GM19043 (cell line): ENCODE measurements around the gene ZNF892.
"Not testable (repeated sequence)": the region's sequence is repeated elsewhere in the genome, so short reads cannot be mapped to it uniquely, and the experiment has no call there.

Experiments used
- ATAC-seq: cut with Tn5 transposase; IDR thresholded peaks from one replicate; pipeline ENCODE4 v1.9.1; 2021; ENCODE audit warnings: low read depth; ENCODE audit not compliant: unreplicated experiment

The ZNF892 gene

DNA sequence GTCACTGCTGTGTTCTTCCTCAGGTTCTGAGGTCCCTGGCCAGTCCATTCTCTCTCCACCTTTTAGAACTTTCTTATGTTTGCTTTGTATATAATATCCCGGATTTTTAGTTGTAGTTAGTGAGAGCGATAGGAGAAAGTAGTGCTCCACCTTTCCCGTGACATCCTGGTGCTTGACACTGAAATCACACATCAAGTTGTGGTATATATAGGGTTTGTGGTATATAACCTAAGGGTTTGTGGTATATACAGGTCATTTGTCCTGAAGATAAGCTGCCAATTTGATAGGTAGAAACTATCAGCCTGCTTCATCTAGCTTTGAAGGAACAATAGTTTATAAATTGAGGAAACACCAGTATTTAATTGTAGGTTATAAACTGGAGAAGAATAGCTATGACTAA, 13.1 kb downstream of the ZNF892 start:
- no peak for ATAC-seq

DNA sequence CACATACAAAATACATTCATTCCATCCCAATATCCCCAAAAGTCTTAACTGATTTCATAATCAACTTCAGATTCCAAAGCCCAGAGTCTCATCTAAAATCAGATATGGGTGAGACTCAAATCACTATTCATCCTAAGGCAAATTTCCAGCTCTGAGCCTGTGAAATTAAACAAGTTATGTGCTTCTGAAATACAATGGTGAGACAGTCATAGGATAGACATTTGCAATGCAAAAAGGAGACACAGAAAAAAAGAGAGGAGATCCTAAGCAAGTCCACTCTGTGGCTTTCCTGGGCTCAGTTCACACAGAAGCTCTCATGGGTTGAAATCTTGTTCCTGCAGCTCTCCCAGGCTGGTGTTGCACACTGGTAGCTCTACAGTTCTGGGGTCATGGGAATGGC, 18.3 kb downstream of the ZNF892 start:
- ATAC-seq: no peak

DNA sequence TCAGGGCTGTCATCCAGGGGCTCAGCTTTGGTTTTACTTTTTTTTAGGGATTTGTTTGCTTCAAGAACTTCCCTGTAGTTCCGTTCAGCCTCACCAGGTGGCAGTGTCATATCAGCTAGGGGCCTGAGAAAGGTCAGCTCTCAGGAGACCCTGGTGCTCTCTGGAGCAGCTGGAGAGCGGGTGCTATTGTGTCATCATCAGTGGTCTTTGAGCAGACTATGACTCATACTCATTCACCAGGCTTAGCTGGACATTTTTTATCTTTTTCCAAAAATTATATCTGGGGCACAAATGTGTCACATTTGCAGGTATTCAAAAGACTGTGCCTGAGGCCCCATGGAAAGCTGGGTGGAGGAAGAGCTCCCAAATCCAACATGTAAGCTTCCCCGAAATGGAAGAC, 24.4 kb downstream of the ZNF892 start:
- ATAC-seq: no peak

DNA sequence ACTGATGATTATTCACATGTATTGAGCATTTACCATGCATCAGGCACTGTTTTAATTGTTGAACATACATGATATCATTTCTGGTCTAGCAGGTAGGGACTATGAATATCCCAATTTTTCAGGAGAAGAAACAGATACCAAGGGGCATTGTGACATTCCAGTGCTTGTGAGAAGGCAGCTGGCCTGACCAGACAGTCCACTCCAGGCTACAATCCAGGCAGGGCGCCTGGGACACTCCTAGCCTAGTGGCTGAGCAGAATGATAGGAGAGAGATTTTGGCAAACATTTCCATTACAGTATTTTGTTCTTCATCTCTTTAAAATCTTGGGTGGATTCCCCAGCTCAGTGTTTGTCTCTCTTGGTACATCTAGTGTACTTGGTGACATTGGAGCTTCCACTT, 24.9 kb downstream of the ZNF892 start:
- ATAC-seq: no peak

DNA sequence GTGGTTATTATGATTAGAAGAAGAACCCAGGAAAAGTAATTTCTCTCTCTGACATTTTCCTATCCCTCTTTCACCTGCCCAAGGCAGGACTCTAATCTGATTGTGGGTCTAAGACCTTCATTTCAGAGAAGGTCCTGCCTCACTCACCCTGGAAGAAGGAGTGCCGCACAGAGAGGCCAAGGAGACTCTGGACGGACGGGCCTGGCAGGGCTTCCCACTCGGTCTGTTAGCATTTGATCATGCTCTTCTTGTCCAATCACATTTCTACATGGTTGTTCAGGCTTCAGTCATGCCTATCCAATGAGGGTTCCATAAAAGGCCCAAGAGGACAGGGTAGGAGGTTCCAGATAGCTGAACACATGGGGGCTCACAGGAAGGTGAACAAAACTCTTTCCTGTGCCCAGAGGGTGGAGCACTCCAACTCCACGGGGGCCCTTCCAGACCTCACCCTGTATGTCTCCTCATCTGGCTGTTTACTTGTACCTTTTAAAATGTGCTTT, 27.0 kb downstream of the ZNF892 start:
- ATAC-seq: no peak

DNA sequence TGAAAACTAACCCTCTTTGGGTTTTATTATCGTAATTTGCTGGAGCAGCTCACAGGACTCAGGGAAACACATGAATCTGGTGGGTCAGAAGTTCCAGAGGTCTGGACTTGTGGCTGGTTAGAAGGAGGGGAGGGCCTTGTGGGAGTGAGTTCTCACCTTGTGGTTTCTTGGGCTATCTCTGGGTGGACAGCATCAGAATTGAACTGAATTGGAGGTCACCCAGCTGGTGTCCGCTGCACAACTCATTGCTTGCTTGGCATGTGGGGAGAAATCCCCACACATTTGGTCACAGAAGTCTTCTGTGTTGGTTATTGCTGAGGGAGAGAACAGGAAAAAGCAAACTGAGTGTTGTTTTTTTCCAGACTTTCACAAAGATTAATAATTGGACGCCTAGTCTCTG, 27.5 kb downstream of the ZNF892 start:
- no peak for ATAC-seq

DNA sequence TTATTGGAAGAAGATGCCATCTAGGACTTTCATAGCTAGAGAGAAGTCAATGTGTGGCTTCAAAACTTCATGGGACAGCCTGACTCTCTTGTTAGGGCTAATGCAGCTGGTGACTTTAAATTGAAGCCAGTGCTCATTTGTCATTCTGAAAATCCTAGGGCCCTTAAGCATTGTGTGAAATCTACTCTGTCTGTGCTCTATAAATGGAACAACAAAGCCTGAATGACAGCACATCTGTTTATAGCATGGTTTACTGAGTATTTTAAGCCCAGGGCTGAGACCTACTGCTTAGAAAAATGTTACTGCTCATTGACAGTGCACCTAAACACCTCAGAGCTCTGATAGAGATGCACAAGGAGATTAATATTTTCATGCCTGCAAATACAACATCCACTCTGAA, 30.8 kb downstream of the ZNF892 start:
- ATAC-seq: no peak

DNA sequence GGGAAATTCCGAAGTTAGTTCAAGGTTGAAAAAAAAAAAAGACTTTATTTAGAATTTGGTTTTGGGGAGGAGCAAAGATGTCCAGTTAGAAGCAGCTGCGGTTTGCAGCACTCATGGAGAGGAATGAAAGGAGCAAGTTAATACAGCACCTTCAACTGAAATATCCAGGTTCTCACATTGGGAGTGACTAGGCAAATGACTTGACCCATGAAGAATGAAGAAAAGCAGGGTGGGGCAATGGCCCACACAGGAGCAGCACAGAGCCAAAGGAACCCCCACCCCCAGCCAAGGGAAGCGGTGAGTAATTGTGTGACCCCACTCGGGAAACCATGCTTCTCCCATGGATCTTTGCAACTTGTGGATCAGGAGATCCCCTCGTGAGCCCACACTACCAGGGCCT, 32.8 kb downstream of the ZNF892 start:
- no peak for ATAC-seq

DNA sequence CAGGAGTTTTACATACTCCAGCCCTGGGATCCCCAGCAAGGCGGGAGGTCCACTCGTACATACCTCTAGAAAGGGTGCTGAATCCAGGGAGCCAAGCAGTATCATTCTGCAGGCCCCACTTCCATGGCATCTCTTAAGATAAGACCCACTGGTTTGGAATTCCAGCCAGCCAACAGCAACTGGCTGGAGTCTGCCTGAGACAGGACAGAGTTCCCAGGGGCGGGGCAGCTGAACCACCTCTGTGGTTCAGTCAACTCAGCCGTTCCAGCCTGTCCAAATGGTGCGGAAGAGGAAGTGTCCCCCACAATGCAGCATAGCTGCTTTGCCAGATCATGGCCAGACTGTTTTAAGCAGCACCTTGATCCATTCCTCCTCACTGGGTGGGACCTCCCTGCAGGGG, 33.2 kb downstream of the ZNF892 start:
- ATAC-seq: no peak

DNA sequence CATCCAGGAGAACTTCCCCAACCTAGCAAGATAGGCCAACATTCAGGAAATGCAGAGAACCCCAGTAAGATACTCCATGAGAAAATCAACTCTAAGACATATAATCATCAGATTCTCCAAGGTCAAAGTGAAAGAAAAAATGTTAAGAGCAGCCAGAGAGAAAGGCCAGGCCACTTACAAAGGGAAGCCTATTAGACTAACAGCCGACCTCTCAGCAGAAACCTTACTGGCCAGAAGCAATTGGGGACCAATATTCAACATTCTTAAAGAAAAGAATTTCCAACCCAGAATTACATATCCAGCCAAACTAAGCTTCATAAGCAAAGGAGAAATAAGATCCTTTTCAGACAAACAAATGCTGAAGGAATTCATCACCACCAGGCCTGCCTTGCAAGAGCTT, 34.8 kb downstream of the ZNF892 start:
- ATAC-seq: not testable (repeated sequence)
